HepG2 (cell line): ENCODE results near the gene TMEM233. TPM values are rescaled to one million over a fixed set of nuclear protein-coding genes. Genes with fewer than 3 reads are reported as not detected.
A peak's percentile ranks its signal among the peaks of the same experiment; 100 is the strongest.

Experiments
- ATAC-seq: fragments of 200-7000 bp; cut with Tn5 transposase; 3 replicates; pipeline ENCODE4 v1.9.1; 2020; ENCODE audit warnings: mild to moderate bottlenecking, moderate library complexity
- BruUV-seq: library from RNA; stranded (reverse); fragments of 400-500 nt; replicated peaks from 2 replicates; lab custom pipeline; 2021; lab: Mats Ljungman, UMichigan
- CTCF ChIA-PET: fragments of 300-600 bp; formaldehyde crosslinking; extraction: SDS; loops from one replicate; lab custom pipeline; 2021; ENCODE audit warnings: low total read pairs, inconsistent platforms, low intra/inter-chr PET ratio; lab: Yijun Ruan, JAX
- POLR2A ChIA-PET: fragments of 350-600 bp; sonication (Branson Sonifier 250); formaldehyde crosslinking; loops from one replicate; lab custom pipeline; 2020; ENCODE audit warnings: antibody characterized with exemption, inconsistent platforms; lab: Yijun Ruan, JAX
- DNase-seq: peaks from one replicate; pipeline ENCODE4 v3.0.0-alpha.2; 2015; ENCODE audit warnings: low spot score
- FAIRE-seq: peaks from 3 replicates; lab custom pipeline; 2011; peaks lifted over from hg19 to GRCh38; lab: Jason Lieb, UNC
- H2AFZ ChIP-seq: one replicate; pipeline ENCODE4 v1.6.1; 2011; ENCODE audit warnings: low read length, inconsistent platforms
- H3K27ac ChIP-seq: fragments of 300-600 bp; 3 replicates; pipeline ENCODE4 v1.8.0; 2011; ENCODE audit warnings: mixed run types, mild to moderate bottlenecking, mixed read lengths, low read length, inconsistent platforms; ENCODE audit not compliant: insufficient read depth; ENCODE audit errors: extremely low read length
- H3K27me3 ChIP-seq, 2 experiments: fragments of 200-600 bp in 1 of 2; 2 replicates in 1 of 2; 3 replicates in 1 of 2; pipeline versions ENCODE4 v1.6.0 to v1.8.0; 2011; ENCODE audit warnings: low read length in 2 of 2, mild to moderate bottlenecking in 2 of 2, moderate library complexity in 2 of 2, inconsistent platforms in 1 of 2; ENCODE audit not compliant: insufficient read depth in 2 of 2, control insufficient read depth in 1 of 2
- H3K36me3 ChIP-seq, 2 experiments: fragments of 200-600 bp in 1 of 2; replicated peaks in 1 of 2; 2 replicates in 1 of 2; 3 replicates in 1 of 2; pipeline versions ENCODE4 v1.5.1 to v1.8.0; 2011; ENCODE audit warnings: low read length in 2 of 2, inconsistent platforms in 1 of 2; ENCODE audit not compliant: insufficient read depth in 2 of 2, control insufficient read depth in 1 of 2
- H3K4me1 ChIP-seq: 2 replicates; pipeline ENCODE4 v1.5.1; 2012; ENCODE audit warnings: low read length, inconsistent platforms; ENCODE audit not compliant: insufficient read depth
- H3K4me2 ChIP-seq: 2 replicates; pipeline ENCODE4 v1.6.0; 2011; ENCODE audit warnings: low read depth, low read length, inconsistent platforms
- H3K4me3 ChIP-seq, 3 experiments: fragments of 200-600 bp in 1 of 3; sonication (generic), shearing (Covaris generic) in 1 of 3; replicated peaks in 1 of 3; 2 replicates each; pipeline ENCODE4 v1.5.1; 2011 to 2016; ENCODE audit warnings: low read length in 3 of 3, inconsistent platforms in 2 of 3, low read depth in 2 of 3, mild to moderate bottlenecking in 2 of 3, control low read depth in 1 of 3, mixed read lengths in 1 of 3; ENCODE audit not compliant: insufficient read depth in 1 of 3
- H3K79me2 ChIP-seq: one replicate; pipeline ENCODE4 v1.6.1; 2011; ENCODE audit warnings: low read length, inconsistent platforms; ENCODE audit not compliant: insufficient read depth
- H3K9ac ChIP-seq: 2 replicates; pipeline ENCODE4 v1.6.0; 2011; ENCODE audit warnings: mild to moderate bottlenecking, low read depth, low read length, inconsistent platforms; ENCODE audit not compliant: insufficient read depth
- H3K9me3 ChIP-seq: 2 replicates; pipeline ENCODE4 v1.5.1; 2012; ENCODE audit warnings: mild to moderate bottlenecking, low read length
- H4K20me1 ChIP-seq: 2 replicates; pipeline ENCODE4 v1.6.0; 2011; ENCODE audit warnings: inconsistent platforms, mild to moderate bottlenecking, low read length, moderate library complexity; ENCODE audit not compliant: insufficient read depth
- BHLHE40 ChIP-seq: IDR thresholded peaks from 2 replicates; pipeline ENCODE4 v1.6.1; 2011; ENCODE audit warnings: low read length, improper control_type of control experiment
- DNMT3B ChIP-seq: conservative IDR thresholded peaks from 2 replicates; pipeline ENCODE4 v1.6.1; 2016; ENCODE audit warnings: missing biosample characterization, control low read depth
- E2F2 ChIP-seq: sonication (generic); formaldehyde crosslinking; IDR thresholded peaks from 2 replicates; pipeline ENCODE4 v1.4.0; 2020; ENCODE audit warnings: missing genetic modification reagents, borderline replicate concordance
- ELF1 ChIP-seq: sonication (generic); formaldehyde crosslinking; IDR thresholded peaks from 2 replicates; pipeline ENCODE4 v1.4.0; 2020; ENCODE audit warnings: missing genetic modification reagents
- HOXA5 ChIP-seq: sonication (generic); formaldehyde crosslinking; IDR thresholded peaks from 2 replicates; pipeline ENCODE4 v1.4.0; 2020; ENCODE audit warnings: missing genetic modification reagents
- MAX ChIP-seq: IDR thresholded peaks from 2 replicates; pipeline ENCODE4 v1.6.1; 2012; ENCODE audit warnings: inconsistent platforms
- MTF1 ChIP-seq: sonication (generic); formaldehyde crosslinking; IDR thresholded peaks from 2 replicates; pipeline ENCODE4 v1.5.0; 2020; ENCODE audit warnings: missing genetic modification reagents
- NFAT5 ChIP-seq: sonication (generic); formaldehyde crosslinking; IDR thresholded peaks from 2 replicates; pipeline ENCODE4 v1.4.0; 2020; ENCODE audit warnings: missing genetic modification reagents
- SAP130 ChIP-seq: IDR thresholded peaks from 2 replicates; pipeline ENCODE4 v1.6.1; 2016; ENCODE audit warnings: low read depth
- ZBTB14 ChIP-seq: sonication (generic); formaldehyde crosslinking; IDR thresholded peaks from 2 replicates; pipeline ENCODE4 v1.4.0; 2020; ENCODE audit warnings: missing genetic modification reagents
- ZFP62 ChIP-seq: sonication (generic); formaldehyde crosslinking; IDR thresholded peaks from 2 replicates; pipeline ENCODE4 v1.4.0; 2020; ENCODE audit warnings: missing genetic modification reagents
- ZNF34 ChIP-seq: sonication (generic); formaldehyde crosslinking; IDR thresholded peaks from 2 replicates; pipeline ENCODE4 v1.4.0; 2020; ENCODE audit warnings: mild to moderate bottlenecking, missing genetic modification reagents, borderline replicate concordance
- ZNF574 ChIP-seq: sonication (generic); formaldehyde crosslinking; IDR thresholded peaks from 2 replicates; pipeline ENCODE4 v1.4.0; 2020; ENCODE audit warnings: missing genetic modification reagents
- WGBS: methylation state at CpG from one replicate; pipeline ENCODE4 v1.1.6; 2017; ENCODE audit warnings: low lambda C conversion rate; 5-methylcytosine and 5-hydroxymethylcytosine counted together
- in situ Hi-C: cut with HindIII; loops from 2 replicates; pipeline ENCODE4 v1.10.0; 2017; ENCODE audit warnings: low pct_unique_long_range_greater_than_20kb; ENCODE audit not compliant: extremely low pct_ligation_motif_present
- intact Hi-C: fragments of 100-400 bp; cut with micrococcal nuclease; formaldehyde crosslinking; loops from one replicate; pipeline ENCODE4 v1.10.0; 2022; ENCODE audit not compliant: unreplicated experiment
- polyA plus RNA-seq, 8 experiments: library from polyadenylated mRNA; depleted of rRNA in 3 of 8; stranded (reverse) in 7 of 8; unstranded in 1 of 8; fragments of >200 nt; fragmentation: Illumina TruSeq in 4 of 8; extraction: Trizol in 4 of 8; gene quantifications; 2 replicates each; pipeline versions ENCODE4 v1.2.1 to v1.2.3, GENCODE V29; 2011 to 2016; ENCODE audit warnings: low read depth in 4 of 8, missing spikeins in 1 of 8, mixed read lengths in 1 of 8; ENCODE audit not compliant: insufficient read depth in 1 of 8
- total RNA-seq, 5 experiments: library from RNA; depleted of rRNA; stranded (reverse); fragments of >200 nt; fragmentation: Illumina TruSeq; extraction: Trizol; gene quantifications; 2 replicates each; pipeline ENCODE4 v1.2.3, GENCODE V29; 2016; ENCODE audit warnings: low read depth in 1 of 5

Gene TMEM233
- total and polyA plus RNA-seq, 2 of the 13 experiments (the other 11 are each of a cell fraction or from before 2014, with no cell fraction given): 0.03 TPM; not detected in 1

- TF ChIP-seq NFAT5 (CRISPR knock-in tag): no peak
- no peak for TF ChIP-seq ZFP62 (CRISPR knock-in tag)
Measured at GRCh38 chr12:119624966-119625365, 31.4 kb downstream of the TMEM233 start (continued).

GRCh38 chr12:119627019-119627643 lies 33.6 kb downstream of the TMEM233 start:
- FAIRE-seq (no peak), ATAC-seq (peak; percentile 76), DNase-seq (peak; percentile 21)
- ChIA-PET CTCF (no interaction called here), POLR2A (no interaction called here)
- Histone ChIP-seq H3K4me1 (peaks cover 21% of the 10 kb centered on the region), H3K9ac (no peak overlapping the region), H3K36me3 (no peaks in the 10 kb centered on the region), H3K79me2 (no peaks in the 10 kb centered on the region), H3K27ac (peak overlapping the region; percentile 54), H3K27me3 (no peaks in the 10 kb centered on the region), H3K4me2 (peak overlapping the region; percentile 41), H2AFZ (no peak overlapping the region), H3K9me3 (no peaks in the 10 kb centered on the region), H3K4me3 (no peak overlapping the region), H4K20me1 (no peaks in the 10 kb centered on the region)
- in situ Hi-C loops: no loop called here
- intact Hi-C loops: no loop called here
- WGBS: 17% methylated on average over 6 of the region's 6 CpGs
- no TSS peak for BruUV-seq
- no peak for TF ChIP-seq DNMT3B (CRISPR knock-in tag)
- no peak for TF ChIP-seq MTF1 (CRISPR knock-in tag)
- no peak for TF ChIP-seq BHLHE40
- TF ChIP-seq SAP130: peak; percentile 40; the same call in 1 of the 2 replicates
- no peak for TF ChIP-seq ZNF574 (CRISPR knock-in tag)
- no peak for TF ChIP-seq ELF1 (CRISPR knock-in tag)
- TF ChIP-seq MAX: no peak
- no peak for TF ChIP-seq ZBTB14
- no peak for TF ChIP-seq ZNF34
- no peak for TF ChIP-seq E2F2 (CRISPR knock-in tag)
- no peak for TF ChIP-seq HOXA5 (CRISPR knock-in tag)
